Islet precursor cell (in vitro differentiated cells): ENCODE measurements around the gene JADE2.
"Not testable (repeated sequence)": the region's sequence is repeated elsewhere in the genome, so short reads cannot be mapped to it uniquely, and the experiment has no call there.

Source experiments
- DNase-seq: peaks from one replicate; pipeline ENCODE4 v3.0.0-alpha.2; 2018

The JADE2 gene

GRCh38 chr5:134594797-134595457, 69.5 kb downstream of the JADE2 start:
- DNase-seq = no peak

GRCh38 chr5:134595458-134595838, 70.0 kb downstream of the JADE2 start:
- no peak for DNase-seq

GRCh38 chr5:134599820-134600219, 74.3 kb downstream of the JADE2 start:
- not testable (repeated sequence) for DNase-seq

- no peak for DNase-seq
These were observed 75.1 kb downstream of the JADE2 start for GRCh38 chr5:134600600-134600999.

- no peak for DNase-seq
These were observed 77.6 kb downstream of the JADE2 start for GRCh38 chr5:134603059-134603458.

- DNase-seq = no peak
These were observed 79.4 kb downstream of the JADE2 start for GRCh38 chr5:134604908-134605307.

- no peak for DNase-seq
These were observed 81.3 kb downstream of the JADE2 start for GRCh38 chr5:134606726-134607125.

- no peak for DNase-seq
These were observed 83.1 kb downstream of the JADE2 start for GRCh38 chr5:134608555-134608954.

GRCh38 chr5:134609232-134609851, 83.9 kb downstream of the JADE2 start:
- DNase-seq = no peak

GRCh38 chr5:134610725-134611124, 85.3 kb downstream of the JADE2 start:
- DNase-seq = no peak

GRCh38 chr5:134611515-134611914, 86.0 kb downstream of the JADE2 start:
- no peak for DNase-seq

- DNase-seq = no peak
These were observed 89.1 kb downstream of the JADE2 start for GRCh38 chr5:134614450-134615085.

GRCh38 chr5:134620634-134621033, 95.2 kb downstream of the JADE2 start:
- DNase-seq = no peak

GRCh38 chr5:134625559-134625958, 100.1 kb downstream of the JADE2 start:
- DNase-seq = no peak

GRCh38 chr5:134626369-134627014, 101.0 kb downstream of the JADE2 start:
- DNase-seq = no peak
